Activated CD4-positive, alpha-beta T cell treated with anti-CD3 and anti-CD28 coated beads, Interleukin-10, Interleukin-2, amounts not matched to agents 100 ng/mL and 50 ng/mL, durations not matched to agents 16 hours and 8 hours (primary cell): Measurements from ENCODE around the gene VPS33A.
"Not testable (repeated sequence)": the region's sequence is repeated elsewhere in the genome, so short reads cannot be mapped to it uniquely, and the experiment has no call there.

Source experiments
- DNase-seq: peaks from one replicate; pipeline ENCODE4 v3.0.0-alpha.2; 2020

The VPS33A gene

GRCh38 chr12:122266230-122266901 lies at the start of gene VPS33A:
TSS of gene VPS33A (minus strand) at chr12:122266494. CDS start at chr12:122266408, 86 bp downstream.
- peak; percentile 98 for DNase-seq

- DNase-seq, result no peak
Observed at GRCh38 chr12:122312926-122313325, 46.6 kb upstream of the VPS33A start.

DNA sequence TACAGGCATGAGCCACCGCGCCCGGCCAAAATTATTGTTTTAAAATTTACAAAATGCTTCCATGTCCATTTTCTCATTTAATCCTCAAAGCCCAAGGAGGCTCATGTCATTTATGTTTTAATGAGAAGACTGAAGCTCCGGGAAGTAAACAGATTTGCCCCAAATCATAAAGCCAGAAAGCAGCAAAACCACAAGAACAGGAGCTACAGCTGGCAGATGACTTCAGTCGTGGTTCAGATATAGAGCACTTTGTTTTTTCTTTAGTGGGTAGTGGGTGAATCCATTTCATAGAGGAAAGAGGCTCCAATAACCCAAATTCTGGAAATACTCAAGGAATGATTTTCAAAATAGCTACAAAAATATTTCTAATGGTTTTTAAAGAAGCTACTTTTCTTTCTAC lies 45.4 kb upstream of the VPS33A start:
- DNase-seq, result no peak

- no peak for DNase-seq
Observed at GRCh38 chr12:122310626-122311333, 44.5 kb upstream of the VPS33A start.

GRCh38 chr12:122309564-122310121 lies 43.3 kb upstream of the VPS33A start:
- DNase-seq, result no peak

DNA sequence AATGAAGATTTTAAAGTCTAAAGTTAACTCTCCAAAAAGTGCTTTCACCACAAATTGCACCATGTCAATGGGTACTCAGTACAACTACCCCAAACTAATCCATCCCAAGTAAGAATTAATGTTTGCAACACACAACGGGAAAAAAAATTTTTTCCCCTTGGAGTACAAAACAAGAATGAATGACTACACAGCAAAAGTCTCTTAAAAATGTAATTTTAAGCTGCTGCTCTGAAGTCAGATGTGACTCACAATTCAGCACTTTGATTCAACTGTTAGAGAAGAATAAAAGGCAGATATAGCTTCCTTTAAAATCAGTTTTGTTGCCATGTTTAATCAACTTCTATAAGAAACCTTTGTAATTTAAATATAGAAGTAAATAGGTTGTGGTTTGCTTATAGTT lies 42.5 kb upstream of the VPS33A start:
- DNase-seq, result no peak

DNA sequence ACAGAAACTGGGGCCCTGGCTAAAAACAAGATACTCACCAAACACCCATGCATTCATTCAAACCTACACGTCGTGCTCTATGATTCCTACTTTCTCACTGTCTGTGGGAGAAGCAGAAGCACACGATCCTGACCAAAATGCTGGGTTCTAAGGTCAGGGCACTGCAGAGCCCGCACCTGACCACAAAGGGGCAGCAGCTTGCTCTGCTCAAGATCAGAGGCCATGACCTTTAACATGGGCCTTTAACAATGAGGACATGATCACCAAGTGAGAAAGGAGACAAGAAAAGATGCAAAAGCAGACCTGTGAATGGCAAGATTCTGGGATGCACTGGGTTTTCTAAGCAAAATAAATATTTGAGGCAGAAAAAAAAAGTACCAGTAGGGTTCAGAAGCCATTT lies 40.1 kb upstream of the VPS33A start:
- DNase-seq, result peak; percentile 8

- no peak for DNase-seq
Observed at GRCh38 chr12:122304924-122305323, 38.6 kb upstream of the VPS33A start.

- DNase-seq, result no peak
Observed at GRCh38 chr12:122303068-122303467, 36.8 kb upstream of the VPS33A start.

DNA sequence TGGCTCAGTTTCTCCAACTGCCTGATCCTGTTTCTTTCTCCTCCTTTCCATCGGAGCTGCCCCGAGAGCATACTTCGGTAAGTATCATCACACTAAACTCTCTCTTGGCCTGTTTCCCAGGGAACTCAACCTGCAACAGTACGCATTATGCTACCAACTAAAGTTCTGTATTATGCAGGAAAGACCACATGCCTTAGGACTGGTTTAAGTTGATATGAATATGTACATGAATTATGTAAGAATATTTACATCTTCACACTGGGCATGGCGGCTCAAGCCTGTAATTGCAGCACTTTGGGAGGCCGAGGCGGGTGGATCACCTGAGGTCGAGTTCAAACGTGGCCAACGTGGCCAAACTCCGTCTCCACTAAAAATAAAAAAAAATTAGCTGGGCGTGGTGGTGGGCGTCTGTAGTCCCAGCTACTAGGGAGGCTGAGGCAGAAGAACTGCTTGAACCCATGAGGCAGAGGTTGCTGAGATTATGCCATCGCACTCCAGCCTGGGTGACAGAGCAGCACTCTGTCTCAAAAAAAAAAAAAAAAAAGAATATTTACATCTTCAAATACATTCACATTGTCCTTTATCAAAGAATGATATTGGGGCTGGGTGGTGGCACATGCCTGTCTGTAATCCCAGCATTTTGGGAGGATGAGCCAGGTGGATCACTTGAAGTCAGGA lies 31.9 kb upstream of the VPS33A start:
- no peak for DNase-seq

- DNase-seq, result no peak
Observed at GRCh38 chr12:122297494-122297893, 31.2 kb upstream of the VPS33A start.

GRCh38 chr12:122295877-122296276 lies 29.6 kb upstream of the VPS33A start:
- no peak for DNase-seq

DNA sequence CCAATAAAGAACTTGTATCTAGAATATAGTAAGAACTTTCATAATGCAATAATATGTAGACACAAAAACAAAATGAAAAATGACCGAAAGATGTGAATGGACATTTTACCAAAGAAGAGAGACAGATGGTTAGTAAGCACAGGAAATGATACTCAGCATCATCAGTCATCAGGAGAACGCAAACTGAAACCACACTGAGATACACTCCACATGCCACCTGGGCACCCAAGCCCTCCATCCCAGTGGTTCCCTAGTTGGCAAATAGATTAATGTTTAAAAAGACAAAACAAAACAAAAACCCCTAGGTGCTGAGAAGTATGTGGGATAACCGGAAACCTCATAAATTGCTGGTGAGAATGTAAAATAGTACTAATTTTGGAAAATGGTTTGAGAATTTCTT lies 26.8 kb upstream of the VPS33A start:
- DNase-seq, result peak; percentile 61

DNA sequence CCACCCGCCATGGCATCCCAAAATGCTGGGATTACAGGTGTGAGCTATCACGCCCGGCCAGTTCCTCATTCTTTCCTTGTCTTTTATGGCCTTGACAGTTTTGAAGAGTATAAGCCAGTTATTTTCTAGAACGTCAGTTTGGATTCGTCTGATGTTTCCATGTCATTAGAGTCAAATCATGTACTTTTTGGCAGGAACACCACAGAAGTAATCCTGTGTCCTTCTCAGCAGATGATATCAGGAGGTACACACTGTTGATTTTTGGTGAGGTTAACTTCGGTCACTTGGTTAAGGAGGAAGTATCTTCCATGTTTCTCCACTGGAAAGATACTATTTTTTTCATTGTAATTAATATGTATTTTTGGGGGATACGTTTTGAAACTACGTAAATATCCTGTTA lies 25.1 kb upstream of the VPS33A start:
- no peak for DNase-seq

DNA sequence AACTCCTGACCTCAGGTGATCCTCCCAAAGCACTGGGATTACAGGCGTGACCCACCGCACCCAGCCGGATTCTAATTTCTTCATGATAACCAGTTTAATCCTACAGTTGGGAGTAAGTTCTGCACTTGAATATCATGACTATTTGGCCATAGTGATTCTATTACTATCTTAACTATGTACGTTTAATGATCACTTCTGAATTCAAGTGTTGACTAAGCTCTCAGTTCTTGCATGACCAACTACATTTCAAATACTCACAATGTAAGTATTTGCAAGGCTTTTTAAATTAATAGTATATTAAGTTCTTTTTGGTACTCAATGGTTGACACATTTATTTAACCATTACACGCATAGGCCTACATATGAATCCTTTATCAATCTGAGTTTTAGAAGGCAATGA lies 17.4 kb upstream of the VPS33A start:
- no peak for DNase-seq

DNA sequence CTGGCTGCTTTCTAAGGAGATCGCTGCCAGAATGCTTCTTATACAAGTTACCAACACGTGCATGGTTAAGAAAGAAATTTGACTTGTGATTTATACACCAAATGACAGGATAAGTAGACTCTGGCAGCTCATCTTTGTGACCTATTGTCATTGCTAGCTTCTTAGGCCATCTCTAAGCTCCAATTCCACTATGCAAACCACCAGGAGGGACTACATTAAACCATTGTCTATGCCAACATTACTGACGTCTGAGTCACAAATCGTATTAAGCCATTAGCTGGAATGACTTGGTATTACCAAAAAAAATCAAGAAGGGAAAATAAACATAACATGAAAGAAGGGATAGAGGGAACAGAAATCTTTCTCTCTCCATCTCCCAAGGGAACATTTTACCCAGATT lies 15.8 kb upstream of the VPS33A start:
- DNase-seq, result no peak

- DNase-seq, result no peak
Observed at GRCh38 chr12:122276242-122276641, 9.9 kb upstream of the VPS33A start.

- no peak for DNase-seq
Observed at GRCh38 chr12:122275459-122275858, 9.2 kb upstream of the VPS33A start.

- peak; percentile 42 for DNase-seq
Observed at GRCh38 chr12:122265886-122266229, 436 bp downstream of the VPS33A start.

- DNase-seq, result peak; percentile 28
Observed at GRCh38 chr12:122265476-122265875, 818 bp downstream of the VPS33A start.

DNA sequence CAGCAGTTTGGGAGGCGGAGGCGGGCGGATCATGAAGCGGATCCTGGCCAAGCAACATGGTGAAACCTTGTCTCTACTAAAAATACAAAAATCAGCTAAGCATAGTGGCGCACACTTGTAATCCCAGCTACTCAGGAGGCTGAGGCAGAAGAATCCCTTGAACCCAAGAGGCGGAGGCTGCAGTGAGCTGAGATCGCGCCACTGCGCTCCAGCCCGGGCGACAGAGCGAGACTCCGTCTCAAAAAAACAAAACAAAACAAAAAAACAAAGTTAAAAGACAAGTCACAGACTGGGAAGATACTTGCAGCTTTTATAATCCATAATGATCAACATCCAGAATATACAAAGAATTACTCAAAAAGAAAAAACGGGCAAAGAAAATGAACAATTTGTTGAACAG lies 5.6 kb downstream of the VPS33A start:
- not testable (repeated sequence) for DNase-seq

- DNase-seq, result not testable (repeated sequence)
Observed at GRCh38 chr12:122258939-122259338, 7.4 kb downstream of the VPS33A start.

GRCh38 chr12:122258462-122258861 lies 7.8 kb downstream of the VPS33A start:
- not testable (repeated sequence) for DNase-seq

GRCh38 chr12:122250536-122250935 lies 15.8 kb downstream of the VPS33A start:
- DNase-seq, result no peak
